ENCODE results near the gene PIGL.

GRCh38 chr17:16267174-16267573 is 50.2 kb downstream of the PIGL start:
- TF ChIP-seq CTCF (IDR thresholded peaks at IDR 0.05; ENCODE audit: borderline replicate concordance, extremely low read depth, low read length, poor library complexity, severe bottlenecking): no peak
- TF ChIP-seq EZH2 (IDR thresholded peaks at IDR 0.05; ENCODE audit: borderline replicate concordance, low read depth, low read length, severe bottlenecking): no peak
